Measurements from ENCODE around the gene C12orf60. TPM values are rescaled to one million over a fixed set of nuclear protein-coding genes. Genes with fewer than 3 reads are reported as not detected.

Gene C12orf60
- total and polyA plus RNA-seq, 9 donors: 0.50 to 1.9 (median 0.82) TPM

GRCh38 chr12:14852880-14853279 is 49.4 kb downstream of the C12orf60 start:
- H3K4me1 ChIP-seq (ENCODE audit: insufficient read depth): peaks cover 5% of the 10 kb centered on the region
- intact Hi-C loops (cut with DNase I): loop anchor here in 1 of 4 donors (5.0 kb wide), 1 partner anchor 129 kb away; no protein-coding TSS in a partner anchor
- H3K27ac ChIP-seq: no peak overlapping the region
- no peaks in the 10 kb centered on the region for H3K9me3 ChIP-seq
- DNase-seq: no peak
- TF ChIP-seq EP300 (IDR thresholded peaks at IDR 0.05) (no peak), CTCF (IDR thresholded peaks at IDR 0.05) (no peak), POLR2A (IDR thresholded peaks at IDR 0.05) (no peak)
- no peaks in the 10 kb centered on the region for H3K36me3 ChIP-seq
- no peak overlapping the region for H3K4me3 ChIP-seq
- H3K27me3 ChIP-seq: no peaks in the 10 kb centered on the region

- DNase-seq: peak in 1 of 5 donors; percentile 24
- intact Hi-C loops (cut with DNase I): loop anchor here in 1 of 4 donors (5.0 kb wide), 1 partner anchor 128 kb away; no protein-coding TSS in a partner anchor
- Histone ChIP-seq H3K36me3 (no peaks in the 10 kb centered on the region), H3K9me3 (no peaks in the 10 kb centered on the region), H3K4me3 (no peak overlapping the region), H3K27me3 (no peaks in the 10 kb centered on the region), H3K4me1 (ENCODE audit: insufficient read depth) (peaks cover 5% of the 10 kb centered on the region), H3K27ac (no peak overlapping the region)
- 8 to 23% (median 9%) methylated on average over 3 of the region's 3 CpGs for whole genome bisulfite sequencing, 3 donors
- TF ChIP-seq EP300 (IDR thresholded peaks at IDR 0.05) (no peak), CTCF (IDR thresholded peaks at IDR 0.05) (no peak), POLR2A (IDR thresholded peaks at IDR 0.05) (no peak)
These were observed 50.5 kb downstream of the C12orf60 start for GRCh38 chr12:14853961-14854360.

DNA sequence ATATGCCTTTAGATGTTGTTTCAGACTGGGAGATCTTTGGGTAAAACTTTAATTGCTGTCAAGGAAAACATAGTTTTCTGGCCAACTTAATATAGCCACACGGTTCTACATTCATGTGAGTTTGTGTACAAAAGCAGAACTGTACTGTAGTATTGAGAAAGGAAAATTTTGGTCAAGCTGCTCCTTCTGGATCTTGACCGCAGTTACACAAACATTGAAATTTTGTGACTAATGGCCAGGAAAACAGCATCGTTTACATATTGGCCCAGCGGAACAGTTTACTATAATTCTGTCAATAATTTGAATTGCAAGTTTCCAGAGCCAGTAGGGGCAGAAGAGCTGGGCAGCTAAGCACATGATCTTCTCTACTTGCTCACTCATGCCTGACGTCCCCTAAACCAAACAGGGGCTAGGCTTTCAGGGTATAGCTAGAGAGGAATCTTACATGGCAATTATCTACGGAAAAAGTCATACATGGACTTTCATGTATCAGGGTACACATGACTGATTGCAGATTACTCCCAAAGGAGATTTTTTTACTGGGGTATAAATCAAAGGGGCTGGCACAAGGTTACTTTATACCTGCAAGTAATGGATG is 51.2 kb downstream of the C12orf60 start:
- no peaks in the 10 kb centered on the region for H3K36me3 ChIP-seq
- intact Hi-C loops (cut with DNase I): loop anchor here in 1 of 4 donors (5.0 kb wide), 1 partner anchor 128 kb away; no protein-coding TSS in a partner anchor
- peaks cover 5% of the 10 kb centered on the region for H3K4me1 ChIP-seq (ENCODE audit: insufficient read depth)
- no peak for DNase-seq
- H3K9me3 ChIP-seq: no peaks in the 10 kb centered on the region
- H3K27ac ChIP-seq: peak overlapping the region in 1 of 2 donors; percentile 16
- TF ChIP-seq POLR2A (IDR thresholded peaks at IDR 0.05): no peak
- TF ChIP-seq CTCF (IDR thresholded peaks at IDR 0.05): no peak
- no peak for TF ChIP-seq EP300 (IDR thresholded peaks at IDR 0.05)
- H3K27me3 ChIP-seq: no peaks in the 10 kb centered on the region
- WGBS, 3 donors: 17 to 31% (median 22%) methylated on average over 6 of the region's 6 CpGs
- H3K4me3 ChIP-seq: no peak overlapping the region

DNA sequence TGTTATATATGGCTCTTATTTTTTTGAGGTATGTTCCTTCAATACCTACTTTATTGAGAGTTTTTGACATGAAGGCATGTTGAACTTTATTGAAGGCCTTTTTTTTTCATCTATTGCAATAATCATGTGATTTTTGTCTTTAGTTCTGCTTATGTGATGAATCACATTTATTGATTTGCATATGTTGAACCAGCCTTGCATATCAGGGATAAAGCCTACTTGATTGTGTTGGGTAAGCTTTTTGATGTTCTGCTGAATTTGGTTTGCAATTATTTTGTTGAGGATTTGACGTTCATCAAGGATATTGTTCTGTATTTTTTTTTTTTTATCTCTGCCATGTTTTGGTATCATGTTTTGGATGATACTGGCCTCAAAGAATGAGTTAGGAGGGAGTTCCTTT is 55.0 kb downstream of the C12orf60 start:
- H3K9me3 ChIP-seq: no peaks in the 10 kb centered on the region
- no peak overlapping the region for H3K27ac ChIP-seq
- H3K4me1 ChIP-seq (ENCODE audit: insufficient read depth): peaks cover 5% of the 10 kb centered on the region
- 84 to 91% (median 84%) methylated on average over 1 of the region's 1 CpG for WGBS, 3 donors
- no peak for TF ChIP-seq CTCF (IDR thresholded peaks at IDR 0.05)
- no peak for TF ChIP-seq EP300 (IDR thresholded peaks at IDR 0.05)
- TF ChIP-seq POLR2A (IDR thresholded peaks at IDR 0.05): no peak
- no peaks in the 10 kb centered on the region for H3K27me3 ChIP-seq
- H3K36me3 ChIP-seq: no peaks in the 10 kb centered on the region
- intact Hi-C loops (cut with DNase I): no loop called here
- DNase-seq: no peak
- no peak overlapping the region for H3K4me3 ChIP-seq
